Measurements from ENCODE around the gene XRCC4.

Gene XRCC4

DNA sequence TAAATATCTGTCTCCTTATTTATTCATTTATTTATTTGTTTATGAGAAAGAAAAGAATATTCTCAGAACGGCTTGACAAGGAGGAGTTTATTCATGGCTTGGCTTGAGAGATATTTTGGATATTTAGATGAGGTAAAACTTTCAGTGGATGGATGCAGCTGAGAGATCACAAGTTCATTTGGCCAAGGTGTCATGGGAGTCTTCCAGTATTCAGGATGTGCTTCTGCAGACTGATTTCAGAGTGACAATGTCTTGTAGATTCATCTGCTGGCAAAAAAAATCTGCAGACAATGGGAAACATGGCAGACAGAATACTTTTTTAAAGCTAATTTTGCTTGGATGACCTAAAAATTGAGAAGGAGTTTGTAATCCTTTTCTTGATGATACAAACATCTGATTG lies 38.5 kb downstream of the XRCC4 start:
- no peaks in the 10 kb centered on the region for H3K36me3 ChIP-seq (ENCODE audit: control insufficient read depth, insufficient read depth, low read length)
- no peak overlapping the region for H3K27ac ChIP-seq (ENCODE audit: low read depth, low read length)
- no peaks in the 10 kb centered on the region for H3K4me1 ChIP-seq (ENCODE audit: control insufficient read depth, insufficient read depth, low read length)
- no peaks in the 10 kb centered on the region for H3K27me3 ChIP-seq (ENCODE audit: control insufficient read depth, insufficient read depth, low read length)
- H3K9me3 ChIP-seq (ENCODE audit: control insufficient read depth, insufficient read depth, low read length): peaks cover 2% of the 10 kb centered on the region; the same call in 1 of the 2 replicates
- H3K4me3 ChIP-seq (ENCODE audit: low read depth, low read length): no peak overlapping the region
- H3K9ac ChIP-seq (ENCODE audit: low read depth, low read length): no peak overlapping the region

DNA sequence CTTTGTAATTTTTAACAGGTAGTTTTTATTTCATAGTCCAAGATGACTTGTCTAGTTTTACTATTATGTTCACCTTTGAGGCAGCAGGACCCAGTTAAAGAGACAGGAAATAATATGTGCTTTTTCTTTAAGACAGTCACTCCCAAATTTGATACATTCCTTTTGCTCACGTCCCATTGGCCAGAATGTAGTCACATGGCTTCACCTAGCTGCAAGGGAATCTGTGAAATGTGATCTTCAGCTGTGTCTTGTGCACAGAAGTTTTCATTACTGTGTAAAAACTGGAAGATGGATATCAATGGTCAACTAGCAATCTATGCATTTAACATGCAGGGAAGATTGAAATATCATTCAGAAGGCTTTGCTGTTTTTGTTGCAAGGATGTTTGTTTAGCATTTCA lies 41.1 kb downstream of the XRCC4 start:
- H3K4me3 ChIP-seq (ENCODE audit: low read depth, low read length): no peak overlapping the region
- no peak overlapping the region for H3K9ac ChIP-seq (ENCODE audit: low read depth, low read length)
- no peaks in the 10 kb centered on the region for H3K4me1 ChIP-seq (ENCODE audit: control insufficient read depth, insufficient read depth, low read length)
- H3K27me3 ChIP-seq (ENCODE audit: control insufficient read depth, insufficient read depth, low read length): no peaks in the 10 kb centered on the region
- no peaks in the 10 kb centered on the region for H3K36me3 ChIP-seq (ENCODE audit: control insufficient read depth, insufficient read depth, low read length)
- no peak overlapping the region for H3K27ac ChIP-seq (ENCODE audit: low read depth, low read length)
- 0 out of 2 replicates have a peak, but pooled peaks cover 2% of the 10 kb centered on the region for H3K9me3 ChIP-seq (ENCODE audit: control insufficient read depth, insufficient read depth, low read length)

DNA sequence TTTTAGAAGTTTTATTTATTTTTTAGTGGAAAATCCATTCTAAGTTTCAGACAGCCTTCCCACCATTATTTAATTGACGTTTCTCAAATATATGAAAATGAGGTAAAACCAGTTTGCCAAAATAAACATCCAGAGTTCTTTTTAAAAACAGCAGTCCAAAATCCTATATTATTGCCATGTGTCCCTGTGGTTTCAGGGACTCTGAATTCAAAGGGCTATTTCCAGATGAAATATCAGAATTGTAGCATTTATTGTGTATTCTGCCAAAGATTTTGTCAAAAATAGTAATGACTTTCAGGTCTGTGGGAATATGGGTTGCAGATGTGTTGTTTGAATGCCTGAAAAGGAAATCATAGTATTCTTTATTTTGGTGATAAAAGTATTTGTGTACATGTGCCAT lies 41.6 kb downstream of the XRCC4 start:
- no peak overlapping the region for H3K27ac ChIP-seq (ENCODE audit: low read depth, low read length)
- H3K36me3 ChIP-seq (ENCODE audit: control insufficient read depth, insufficient read depth, low read length): no peaks in the 10 kb centered on the region
- no peaks in the 10 kb centered on the region for H3K4me1 ChIP-seq (ENCODE audit: control insufficient read depth, insufficient read depth, low read length)
- H3K9me3 ChIP-seq (ENCODE audit: control insufficient read depth, insufficient read depth, low read length): 0 out of 2 replicates have a peak, but pooled peaks cover 2% of the 10 kb centered on the region
- no peak overlapping the region for H3K9ac ChIP-seq (ENCODE audit: low read depth, low read length)
- H3K4me3 ChIP-seq (ENCODE audit: low read depth, low read length): no peak overlapping the region
- no peaks in the 10 kb centered on the region for H3K27me3 ChIP-seq (ENCODE audit: control insufficient read depth, insufficient read depth, low read length)

DNA sequence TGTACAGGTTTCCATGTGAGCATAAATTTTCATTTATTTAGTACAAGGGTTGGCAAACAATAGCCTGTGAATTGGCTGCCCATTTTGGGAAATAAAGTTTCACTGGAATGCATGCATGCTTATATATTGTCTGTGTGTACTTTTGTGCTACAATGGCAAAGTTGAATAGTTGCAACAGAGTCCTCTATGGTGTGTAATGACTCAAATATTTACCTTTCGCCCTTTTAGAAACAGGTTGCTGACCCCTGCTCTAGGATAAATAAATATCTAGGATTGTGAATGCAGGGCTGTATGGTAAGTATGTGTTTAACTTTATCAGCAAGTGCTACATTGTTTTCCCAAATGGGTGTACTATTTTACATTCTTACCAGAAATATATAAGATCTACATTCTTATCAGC lies 47.2 kb downstream of the XRCC4 start:
- H3K9me3 ChIP-seq (ENCODE audit: control insufficient read depth, insufficient read depth, low read length): no peaks in the 10 kb centered on the region
- no peaks in the 10 kb centered on the region for H3K4me1 ChIP-seq (ENCODE audit: control insufficient read depth, insufficient read depth, low read length)
- H3K9ac ChIP-seq (ENCODE audit: low read depth, low read length): no peak overlapping the region
- no peak overlapping the region for H3K27ac ChIP-seq (ENCODE audit: low read depth, low read length)
- H3K36me3 ChIP-seq (ENCODE audit: control insufficient read depth, insufficient read depth, low read length): no peaks in the 10 kb centered on the region
- H3K4me3 ChIP-seq (ENCODE audit: low read depth, low read length): no peak overlapping the region
- no peaks in the 10 kb centered on the region for H3K27me3 ChIP-seq (ENCODE audit: control insufficient read depth, insufficient read depth, low read length)

DNA sequence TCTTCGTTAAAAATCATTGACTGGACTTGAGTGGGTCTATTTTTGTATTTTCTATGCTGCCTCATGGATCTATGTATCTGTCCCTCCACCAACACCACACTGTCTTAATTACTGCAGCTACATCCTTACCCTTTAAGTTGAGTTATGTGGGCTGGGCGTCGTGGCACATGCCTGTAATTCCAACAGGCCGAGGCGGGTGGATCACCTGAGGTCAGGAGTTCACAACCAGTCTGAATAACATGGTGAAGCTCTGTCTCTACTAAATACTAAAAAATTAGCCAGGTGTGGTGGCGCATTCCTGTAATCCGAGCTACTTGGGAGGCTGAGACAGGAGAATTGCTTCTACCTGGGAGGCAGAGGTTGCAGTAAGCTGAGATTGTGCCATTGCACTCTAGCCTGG lies 48.2 kb downstream of the XRCC4 start:
- no peaks in the 10 kb centered on the region for H3K27me3 ChIP-seq (ENCODE audit: control insufficient read depth, insufficient read depth, low read length)
- no peaks in the 10 kb centered on the region for H3K9me3 ChIP-seq (ENCODE audit: control insufficient read depth, insufficient read depth, low read length)
- no peak overlapping the region for H3K9ac ChIP-seq (ENCODE audit: low read depth, low read length)
- H3K36me3 ChIP-seq (ENCODE audit: control insufficient read depth, insufficient read depth, low read length): no peaks in the 10 kb centered on the region
- H3K27ac ChIP-seq (ENCODE audit: low read depth, low read length): no peak overlapping the region
- H3K4me3 ChIP-seq (ENCODE audit: low read depth, low read length): no peak overlapping the region
- no peaks in the 10 kb centered on the region for H3K4me1 ChIP-seq (ENCODE audit: control insufficient read depth, insufficient read depth, low read length)

DNA sequence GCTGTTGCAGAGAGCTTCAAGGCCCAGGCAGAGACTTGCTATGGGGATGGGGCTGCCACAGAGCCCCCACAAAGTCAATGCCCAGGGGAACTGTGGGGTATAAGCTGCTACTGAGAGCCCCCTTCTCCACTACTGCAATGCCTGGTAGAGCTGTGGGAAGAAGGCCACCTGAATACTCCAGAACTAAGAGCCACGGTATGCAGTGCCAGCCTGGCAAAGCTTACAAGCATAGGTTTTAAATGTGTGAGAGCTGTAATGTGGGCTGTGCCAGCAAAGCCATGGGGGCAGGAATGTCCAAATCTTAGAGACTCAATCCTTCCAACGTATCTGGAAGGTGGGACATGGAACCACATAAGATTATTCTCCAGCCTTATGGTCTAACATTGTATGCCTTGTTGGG lies 49.2 kb downstream of the XRCC4 start:
- no peak overlapping the region for H3K4me3 ChIP-seq (ENCODE audit: low read depth, low read length)
- no peaks in the 10 kb centered on the region for H3K4me1 ChIP-seq (ENCODE audit: control insufficient read depth, insufficient read depth, low read length)
- no peaks in the 10 kb centered on the region for H3K9me3 ChIP-seq (ENCODE audit: control insufficient read depth, insufficient read depth, low read length)
- no peak overlapping the region for H3K9ac ChIP-seq (ENCODE audit: low read depth, low read length)
- H3K27ac ChIP-seq (ENCODE audit: low read depth, low read length): no peak overlapping the region
- H3K36me3 ChIP-seq (ENCODE audit: control insufficient read depth, insufficient read depth, low read length): no peaks in the 10 kb centered on the region
- H3K27me3 ChIP-seq (ENCODE audit: control insufficient read depth, insufficient read depth, low read length): no peaks in the 10 kb centered on the region

DNA sequence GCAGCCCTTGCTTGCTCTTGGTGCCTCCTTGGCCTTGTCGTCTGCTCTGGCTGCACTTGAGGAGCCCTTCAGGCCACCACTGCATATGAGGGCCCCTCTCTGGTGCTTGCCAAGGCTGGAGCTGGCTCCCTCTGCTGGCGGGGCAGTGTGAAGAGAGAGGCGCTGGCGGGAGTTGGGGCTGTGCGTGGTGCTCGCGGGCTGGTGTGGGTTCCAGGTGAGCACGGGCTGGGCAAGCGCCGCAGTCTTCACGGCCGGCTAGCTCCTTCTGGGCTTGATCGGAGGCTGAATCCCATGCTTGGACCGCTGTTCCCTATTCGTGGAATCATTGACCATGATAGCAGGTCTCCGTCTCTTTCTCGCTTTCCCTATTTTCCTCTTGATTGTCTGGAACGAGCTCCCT lies 56.5 kb downstream of the XRCC4 start:
- no peak overlapping the region for H3K27ac ChIP-seq (ENCODE audit: low read depth, low read length)
- H3K9me3 ChIP-seq (ENCODE audit: control insufficient read depth, insufficient read depth, low read length): 0 out of 2 replicates have a peak, but pooled peaks cover 5% of the 10 kb centered on the region
- no peaks in the 10 kb centered on the region for H3K36me3 ChIP-seq (ENCODE audit: control insufficient read depth, insufficient read depth, low read length)
- H3K9ac ChIP-seq (ENCODE audit: low read depth, low read length): no peak overlapping the region
- H3K4me1 ChIP-seq (ENCODE audit: control insufficient read depth, insufficient read depth, low read length): no peaks in the 10 kb centered on the region
- H3K27me3 ChIP-seq (ENCODE audit: control insufficient read depth, insufficient read depth, low read length): no peaks in the 10 kb centered on the region
- no peak overlapping the region for H3K4me3 ChIP-seq (ENCODE audit: low read depth, low read length)

DNA sequence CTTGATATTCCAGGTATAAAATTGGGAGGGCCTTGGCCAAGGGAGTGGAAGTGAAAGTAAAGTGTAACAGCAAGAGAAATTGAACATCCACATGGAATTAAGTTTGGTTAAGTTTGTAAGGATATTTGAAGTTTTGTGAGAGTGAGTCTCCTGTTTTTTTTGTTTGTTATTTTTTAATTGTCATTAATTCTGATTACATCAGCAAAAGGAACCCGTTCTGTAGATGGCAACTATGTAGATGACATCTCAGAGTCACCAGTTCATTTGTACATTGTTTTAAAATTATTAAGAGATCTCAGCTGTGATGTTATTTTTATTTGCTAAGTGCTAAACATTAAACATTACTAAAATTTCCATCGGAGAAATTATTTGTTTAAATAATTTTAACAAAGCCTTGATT lies 65.2 kb downstream of the XRCC4 start:
- Histone ChIP-seq H3K9ac (ENCODE audit: low read depth, low read length) (no peak overlapping the region), H3K4me3 (ENCODE audit: low read depth, low read length) (no peak overlapping the region), H3K27me3 (ENCODE audit: control insufficient read depth, insufficient read depth, low read length) (no peaks in the 10 kb centered on the region), H3K27ac (ENCODE audit: low read depth, low read length) (no peak overlapping the region), H3K4me1 (ENCODE audit: control insufficient read depth, insufficient read depth, low read length) (no peaks in the 10 kb centered on the region), H3K36me3 (ENCODE audit: control insufficient read depth, insufficient read depth, low read length) (no peaks in the 10 kb centered on the region), H3K9me3 (ENCODE audit: control insufficient read depth, insufficient read depth, low read length) (no peaks in the 10 kb centered on the region)

DNA sequence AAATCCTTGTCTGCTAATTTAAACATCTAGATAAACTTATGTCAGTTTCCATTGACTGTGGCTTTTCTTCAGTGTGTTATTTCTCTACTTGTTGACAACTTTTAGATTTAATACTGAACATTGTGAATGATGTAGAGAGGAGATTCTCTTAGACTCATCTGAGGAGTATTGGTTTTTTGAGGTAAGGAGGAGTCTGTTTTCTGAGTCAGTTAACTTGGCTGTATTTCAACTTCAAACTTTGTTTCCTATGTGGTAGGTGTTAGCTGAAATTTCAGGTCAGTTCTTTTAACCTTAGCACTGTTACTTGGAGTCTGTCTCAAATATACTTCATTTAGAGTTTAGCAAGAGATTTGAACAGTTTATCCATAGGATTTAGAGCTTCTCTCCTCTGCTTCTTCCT lies 67.9 kb downstream of the XRCC4 start:
- H3K4me3 ChIP-seq (ENCODE audit: low read depth, low read length): no peak overlapping the region
- H3K36me3 ChIP-seq (ENCODE audit: control insufficient read depth, insufficient read depth, low read length): no peaks in the 10 kb centered on the region
- H3K27ac ChIP-seq (ENCODE audit: low read depth, low read length): no peak overlapping the region
- no peaks in the 10 kb centered on the region for H3K4me1 ChIP-seq (ENCODE audit: control insufficient read depth, insufficient read depth, low read length)
- no peak overlapping the region for H3K9ac ChIP-seq (ENCODE audit: low read depth, low read length)
- H3K9me3 ChIP-seq (ENCODE audit: control insufficient read depth, insufficient read depth, low read length): no peaks in the 10 kb centered on the region
- no peaks in the 10 kb centered on the region for H3K27me3 ChIP-seq (ENCODE audit: control insufficient read depth, insufficient read depth, low read length)

DNA sequence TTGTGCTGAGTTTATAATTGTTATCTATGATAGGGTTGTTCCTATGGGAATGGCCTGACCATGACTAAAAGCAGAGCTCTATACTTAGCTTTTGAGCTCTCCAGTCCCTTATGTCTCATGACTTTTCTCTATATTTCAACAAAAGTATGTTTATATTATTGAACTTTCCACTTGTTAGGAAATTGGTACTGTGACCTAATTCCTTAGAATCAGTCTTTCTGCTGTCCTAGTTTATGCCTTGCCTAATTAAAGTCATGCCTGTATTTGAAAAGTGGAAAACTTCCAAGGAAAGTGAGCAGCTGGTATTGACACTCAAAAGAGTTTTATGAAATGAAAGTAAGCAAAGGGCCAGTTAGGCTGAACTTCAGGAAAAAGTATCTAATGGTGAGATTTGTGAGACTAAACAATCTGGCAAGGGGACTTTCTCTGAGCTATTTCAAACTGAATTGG lies 68.6 kb downstream of the XRCC4 start:
- no peaks in the 10 kb centered on the region for H3K27me3 ChIP-seq (ENCODE audit: control insufficient read depth, insufficient read depth, low read length)
- H3K27ac ChIP-seq (ENCODE audit: low read depth, low read length): no peak overlapping the region
- H3K4me1 ChIP-seq (ENCODE audit: control insufficient read depth, insufficient read depth, low read length): no peaks in the 10 kb centered on the region
- H3K9me3 ChIP-seq (ENCODE audit: control insufficient read depth, insufficient read depth, low read length): no peaks in the 10 kb centered on the region
- no peak overlapping the region for H3K9ac ChIP-seq (ENCODE audit: low read depth, low read length)
- no peak overlapping the region for H3K4me3 ChIP-seq (ENCODE audit: low read depth, low read length)
- no peaks in the 10 kb centered on the region for H3K36me3 ChIP-seq (ENCODE audit: control insufficient read depth, insufficient read depth, low read length)

DNA sequence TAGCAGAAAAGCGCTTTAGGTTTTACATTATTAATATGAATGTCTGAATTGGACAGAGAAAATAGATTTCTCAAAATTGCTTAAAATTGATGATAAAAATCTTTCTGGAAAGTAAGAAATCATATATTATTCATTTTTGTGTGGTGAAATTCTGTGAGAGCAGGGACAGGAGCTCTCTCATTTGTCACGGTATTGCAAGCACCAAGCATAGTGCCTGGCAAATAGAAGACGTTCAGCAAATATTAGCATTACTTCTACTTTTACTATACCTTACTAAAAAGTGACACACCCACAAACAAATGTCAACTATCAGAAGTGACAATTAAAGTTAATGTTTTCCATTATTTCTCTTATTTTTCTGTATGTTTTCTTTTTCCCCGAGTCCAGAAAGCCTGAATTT lies 69.1 kb downstream of the XRCC4 start:
- Histone ChIP-seq H3K9me3 (ENCODE audit: control insufficient read depth, insufficient read depth, low read length) (no peaks in the 10 kb centered on the region), H3K4me1 (ENCODE audit: control insufficient read depth, insufficient read depth, low read length) (no peaks in the 10 kb centered on the region), H3K27me3 (ENCODE audit: control insufficient read depth, insufficient read depth, low read length) (no peaks in the 10 kb centered on the region), H3K27ac (ENCODE audit: low read depth, low read length) (no peak overlapping the region), H3K9ac (ENCODE audit: low read depth, low read length) (no peak overlapping the region), H3K36me3 (ENCODE audit: control insufficient read depth, insufficient read depth, low read length) (no peaks in the 10 kb centered on the region), H3K4me3 (ENCODE audit: low read depth, low read length) (no peak overlapping the region)

DNA sequence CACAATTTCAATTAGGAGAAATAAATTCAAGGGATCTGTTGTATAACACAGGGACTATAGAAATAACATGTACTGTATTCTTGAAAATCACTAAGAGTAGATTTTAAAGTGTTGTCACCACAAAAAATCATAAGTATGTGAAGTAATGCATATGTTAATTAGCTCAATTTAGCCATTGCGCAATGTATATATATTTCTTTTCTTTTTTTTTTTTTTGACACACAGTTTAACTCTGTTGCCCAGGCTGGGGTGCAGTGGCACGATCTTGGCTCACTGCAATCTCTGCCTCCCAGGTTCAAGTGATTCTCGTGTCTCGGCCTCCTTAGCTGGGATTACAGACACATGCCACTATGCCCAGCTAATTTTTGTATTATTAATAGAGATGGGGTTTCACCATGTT lies 70.2 kb downstream of the XRCC4 start:
- Histone ChIP-seq H3K9ac (ENCODE audit: low read depth, low read length) (no peak overlapping the region), H3K27ac (ENCODE audit: low read depth, low read length) (no peak overlapping the region), H3K4me1 (ENCODE audit: control insufficient read depth, insufficient read depth, low read length) (no peaks in the 10 kb centered on the region), H3K9me3 (ENCODE audit: control insufficient read depth, insufficient read depth, low read length) (no peaks in the 10 kb centered on the region), H3K4me3 (ENCODE audit: low read depth, low read length) (no peak overlapping the region), H3K36me3 (ENCODE audit: control insufficient read depth, insufficient read depth, low read length) (no peaks in the 10 kb centered on the region), H3K27me3 (ENCODE audit: control insufficient read depth, insufficient read depth, low read length) (no peaks in the 10 kb centered on the region)

All from HUES48 (cell line).